ENCODE data around the gene GEMIN5. TPM values are rescaled to one million over a fixed set of nuclear protein-coding genes. Genes with fewer than 3 reads are reported as not detected.

Gene GEMIN5
- total RNA-seq, 1 experiment from 2014 or later: 35.8 TPM

DNA sequence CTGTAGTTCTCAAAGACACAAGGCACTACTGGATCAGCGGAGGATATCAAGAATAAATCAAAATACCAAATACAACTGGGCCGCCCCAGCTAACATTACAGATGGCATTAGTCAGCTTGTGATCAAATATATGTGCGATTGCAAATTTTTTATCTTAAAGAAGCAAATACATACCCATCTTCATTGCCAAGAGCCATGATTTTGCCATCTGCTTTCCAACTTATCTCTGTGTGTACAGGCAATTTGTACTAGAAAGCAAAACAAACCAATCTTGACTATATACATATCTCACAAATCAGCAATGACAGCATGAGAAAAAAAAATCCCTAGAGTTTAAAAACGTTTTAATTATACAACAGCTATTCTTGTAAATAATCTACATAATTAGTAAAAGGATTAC, 20.3 kb downstream of the GEMIN5 start:
- H3K27ac ChIP-seq (ENCODE audit: insufficient read length, low read depth, low read length): no peak overlapping the region
- no peak overlapping the region for H3K14ac ChIP-seq (ENCODE audit: insufficient read depth, low read length)
- H2BK5ac ChIP-seq (ENCODE audit: insufficient read length, low read length): no peak overlapping the region
- Mint-ChIP-seq H3K9me3 (no peaks in the 10 kb centered on the region), H3K36me3 (ENCODE audit: insufficient read depth in 1 of 3, low read depth in 3 of 3) (peaks cover 13 to 68% (median 46%) of the 10 kb centered on the region in 3 experiments), H3K27ac (no peak overlapping the region), H3K4me1 (no peaks in the 10 kb centered on the region), H3K4me3 (no peak overlapping the region), H3K27me3 (ENCODE audit: low read depth) (no peaks in the 10 kb centered on the region)
- no peak overlapping the region for H2AFZ ChIP-seq (ENCODE audit: low read length)
- H3K4me2 ChIP-seq (ENCODE audit: insufficient read depth, insufficient read length, low read length): no peak overlapping the region
- no peak overlapping the region for H4K8ac ChIP-seq (replicated peaks; ENCODE audit: insufficient read length, low read depth, low read length)
- H3K18ac ChIP-seq (ENCODE audit: insufficient read length, low read depth, low read length): no peak overlapping the region
- H3K79me2 ChIP-seq (ENCODE audit: insufficient read depth, low read length): no peaks in the 10 kb centered on the region
- H3K23me2 ChIP-seq (ENCODE audit: insufficient read length, low read depth, low read length, poor library complexity, severe bottlenecking): no peaks in the 10 kb centered on the region
- H2BK20ac ChIP-seq (ENCODE audit: low read depth, low read length, poor library complexity, severe bottlenecking): no peak overlapping the region
- no peaks in the 10 kb centered on the region for H3K4me1 ChIP-seq (ENCODE audit: insufficient read depth, low read length)
- TF ChIP-seq, protein P1, sequence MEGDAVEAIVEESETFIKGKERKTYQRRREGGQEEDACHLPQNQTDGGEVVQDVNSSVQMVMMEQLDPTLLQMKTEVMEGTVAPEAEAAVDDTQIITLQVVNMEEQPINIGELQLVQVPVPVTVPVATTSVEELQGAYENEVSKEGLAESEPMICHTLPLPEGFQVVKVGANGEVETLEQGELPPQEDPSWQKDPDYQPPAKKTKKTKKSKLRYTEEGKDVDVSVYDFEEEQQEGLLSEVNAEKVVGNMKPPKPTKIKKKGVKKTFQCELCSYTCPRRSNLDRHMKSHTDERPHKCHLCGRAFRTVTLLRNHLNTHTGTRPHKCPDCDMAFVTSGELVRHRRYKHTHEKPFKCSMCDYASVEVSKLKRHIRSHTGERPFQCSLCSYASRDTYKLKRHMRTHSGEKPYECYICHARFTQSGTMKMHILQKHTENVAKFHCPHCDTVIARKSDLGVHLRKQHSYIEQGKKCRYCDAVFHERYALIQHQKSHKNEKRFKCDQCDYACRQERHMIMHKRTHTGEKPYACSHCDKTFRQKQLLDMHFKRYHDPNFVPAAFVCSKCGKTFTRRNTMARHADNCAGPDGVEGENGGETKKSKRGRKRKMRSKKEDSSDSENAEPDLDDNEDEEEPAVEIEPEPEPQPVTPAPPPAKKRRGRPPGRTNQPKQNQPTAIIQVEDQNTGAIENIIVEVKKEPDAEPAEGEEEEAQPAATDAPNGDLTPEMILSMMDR (conservative IDR thresholded peaks at IDR 0.05): no peak
- no peaks in the 10 kb centered on the region for H4K20me1 ChIP-seq (ENCODE audit: control insufficient read depth, insufficient read depth, insufficient read length)
- no peak overlapping the region for H3K56ac ChIP-seq (ENCODE audit: insufficient read length, low read depth, low read length)
- no peaks in the 10 kb centered on the region for H3K27me3 ChIP-seq (ENCODE audit: insufficient read depth, low read length)
- H4K5ac ChIP-seq (ENCODE audit: insufficient read length, low read depth, low read length): no peak overlapping the region
- H3T11ph ChIP-seq (ENCODE audit: low read length): no peak overlapping the region
- H3K9me3 ChIP-seq (ENCODE audit: control insufficient read depth, low read depth, low read length): no peaks in the 10 kb centered on the region
- no peak overlapping the region for H2AK5ac ChIP-seq (ENCODE audit: insufficient read length, low read length)
- H2BK15ac ChIP-seq (ENCODE audit: low read depth, low read length): no peak overlapping the region
- DNase-seq: no peak
- H3K79me1 ChIP-seq (ENCODE audit: insufficient read depth, low read depth, low read length, poor library complexity, severe bottlenecking): no peaks in the 10 kb centered on the region
- H3K23ac ChIP-seq (ENCODE audit: insufficient read length, low read depth, low read length): no peak overlapping the region
- no CpG with 5 or more reads among the region's 4 CpGs for WGBS (ENCODE audit: extremely low coverage, insufficient read length, low lambda C conversion rate)
- H3K9ac ChIP-seq (ENCODE audit: extremely low read depth, insufficient read length, low read length): no peak overlapping the region
- no peak overlapping the region for H2BK12ac ChIP-seq (ENCODE audit: insufficient read length, low read depth, low read length)
- H2BK120ac ChIP-seq (ENCODE audit: low read depth, low read length, poor library complexity, severe bottlenecking): no peak overlapping the region
- H4K91ac ChIP-seq (ENCODE audit: insufficient read length, low read depth, low read length): no peak overlapping the region
- no peak overlapping the region for H3K4ac ChIP-seq (ENCODE audit: low read depth, low read length)
